Endothelial cell (in vitro differentiated cells): Measurements from ENCODE around the gene MRPS27. TPM values are rescaled to one million over a fixed set of nuclear protein-coding genes. Genes with fewer than 3 reads are reported as not detected.
"Not testable (repeated sequence)": the region's sequence is repeated elsewhere in the genome, so short reads cannot be mapped to it uniquely, and the experiment has no call there.

ENCODE experiments used
- DNase-seq: peaks from one replicate; pipeline ENCODE4 v3.0.0; 2021; ENCODE audit warnings: low spot score
- H3K27ac Mint-ChIP-seq: one replicate; pipeline ENCODE4 v1.8.0; 2021; ENCODE audit warnings: mixed read lengths, inconsistent platforms; ENCODE audit not compliant: unreplicated experiment
- H3K27me3 Mint-ChIP-seq: one replicate; pipeline ENCODE4 v1.8.0; 2021; ENCODE audit warnings: mild to moderate bottlenecking, moderate library complexity, mixed read lengths, inconsistent platforms; ENCODE audit not compliant: unreplicated experiment
- H3K36me3 Mint-ChIP-seq: one replicate; pipeline ENCODE4 v1.8.0; 2021; ENCODE audit warnings: mild to moderate bottlenecking, low read depth, mixed read lengths, inconsistent platforms; ENCODE audit not compliant: unreplicated experiment
- H3K4me1 Mint-ChIP-seq: one replicate; pipeline ENCODE4 v1.8.0; 2021; ENCODE audit warnings: mild to moderate bottlenecking, mixed read lengths, inconsistent platforms; ENCODE audit not compliant: unreplicated experiment
- H3K4me3 Mint-ChIP-seq: one replicate; pipeline ENCODE4 v1.8.0; 2021; ENCODE audit warnings: mild to moderate bottlenecking, mixed read lengths, inconsistent platforms; ENCODE audit not compliant: unreplicated experiment
- H3K9me3 Mint-ChIP-seq: one replicate; pipeline ENCODE4 v1.8.0; 2021; ENCODE audit warnings: mixed read lengths, inconsistent platforms; ENCODE audit not compliant: unreplicated experiment
- CTCF ChIP-seq: fragments of 200-600 bp; sonication (generic); IDR thresholded peaks from one replicate; pipeline ENCODE4 v1.5.0; 2021; ENCODE audit warnings: antibody characterized with exemption; ENCODE audit not compliant: unreplicated experiment
- total RNA-seq: library from RNA; stranded (reverse); fragmentation: NEBNext Ultra II Directional; extraction: Animal tissue kit (Norgen Biotek cat#: 25700); gene quantifications from one replicate; pipeline ENCODE4 v1.2.1, GENCODE V29; 2021; ENCODE audit not compliant: unreplicated experiment

Gene MRPS27
- total RNA-seq, 1 donor from 2014 or later, result 62.8 TPM

GRCh38 chr5:72298711-72299110 is 21.3 kb downstream of the MRPS27 start:
- Mint-ChIP-seq H3K27me3 (peaks cover 2% of the 10 kb centered on the region), H3K4me1 (no peaks in the 10 kb centered on the region), H3K4me3 (no peak overlapping the region), H3K9me3 (no peaks in the 10 kb centered on the region), H3K36me3 (no peaks in the 10 kb centered on the region), H3K27ac (no peak overlapping the region)
- no peak for DNase-seq
- TF ChIP-seq CTCF, result no peak

GRCh38 chr5:72298136-72298535 is 21.9 kb downstream of the MRPS27 start:
- not testable (repeated sequence) for H3K36me3 Mint-ChIP-seq, H3K9me3 Mint-ChIP-seq, H3K27me3 Mint-ChIP-seq, H3K4me3 Mint-ChIP-seq, H3K4me1 Mint-ChIP-seq, DNase-seq, H3K27ac Mint-ChIP-seq

- Mint-ChIP-seq H3K27ac (no peak overlapping the region), H3K36me3 (no peaks in the 10 kb centered on the region), H3K9me3 (no peaks in the 10 kb centered on the region), H3K27me3 (peaks cover 2% of the 10 kb centered on the region), H3K4me1 (no peaks in the 10 kb centered on the region), H3K4me3 (no peak overlapping the region)
- TF ChIP-seq CTCF, result no peak
- no peak for DNase-seq
Measured at GRCh38 chr5:72296256-72296655, 23.8 kb downstream of the MRPS27 start.

GRCh38 chr5:72295539-72295938 is 24.5 kb downstream of the MRPS27 start:
- TF ChIP-seq CTCF, result no peak
- H3K27ac Mint-ChIP-seq, result no peak overlapping the region
- no peaks in the 10 kb centered on the region for H3K4me1 Mint-ChIP-seq
- H3K27me3 Mint-ChIP-seq, result peaks cover 2% of the 10 kb centered on the region
- no peak for DNase-seq
- H3K36me3 Mint-ChIP-seq, result no peaks in the 10 kb centered on the region
- H3K4me3 Mint-ChIP-seq, result no peak overlapping the region
- H3K9me3 Mint-ChIP-seq, result no peaks in the 10 kb centered on the region

GRCh38 chr5:72294473-72294872 is 25.6 kb downstream of the MRPS27 start:
- no peak for TF ChIP-seq CTCF
- no peak overlapping the region for H3K27ac Mint-ChIP-seq
- H3K4me3 Mint-ChIP-seq, result no peak overlapping the region
- H3K36me3 Mint-ChIP-seq, result no peaks in the 10 kb centered on the region
- no peaks in the 10 kb centered on the region for H3K4me1 Mint-ChIP-seq
- no peaks in the 10 kb centered on the region for H3K27me3 Mint-ChIP-seq
- no peaks in the 10 kb centered on the region for H3K9me3 Mint-ChIP-seq
- DNase-seq, result no peak
